ENCODE data around the gene RANBP1. TPM values are rescaled to one million over a fixed set of nuclear protein-coding genes. Genes with fewer than 3 reads are reported as not detected.
"Not testable (repeated sequence)": the region's sequence is repeated elsewhere in the genome, so short reads cannot be mapped to it uniquely, and the experiment has no call there.

RANBP1 gene
- total RNA-seq = 177 TPM

- peak within 1 kb of the TSS; percentile 73 to 86 for H3K4me3 ChIP-seq
- no peaks in the 10 kb centered on the region for H3K27me3 ChIP-seq
- TF ChIP-seq CTCF (IDR thresholded peaks at IDR 0.05) (no peak), POLR2AphosphoS5 (IDR thresholded peaks at IDR 0.05; ENCODE audit: insufficient read depth in 1 of 2, low read depth in 1 of 2) (no peak), POLR2A (IDR thresholded peaks at IDR 0.05) (no peak)
- H3K9me3 ChIP-seq = no peaks in the 10 kb centered on the region
- no peak for DNase-seq (ENCODE audit: extremely low spot score in 2 of 2)
- intact Hi-C loops (cut with DNase I) = loop anchor here (10.0 kb wide), 1 partner anchor 1959 kb away; no protein-coding TSS in a partner anchor
- peaks cover 0 to 54% of the 10 kb centered on the region in 2 donors for H3K36me3 ChIP-seq
- H3K27ac ChIP-seq = peak within 1 kb of the TSS; percentile 82
- H3K4me1 ChIP-seq = peaks cover 40% of the 10 kb centered on the region
These were observed at the start of gene RANBP1 for GRCh38 chr22:20115691-20116375. Gene RANBP1 (plus strand): TSS chr22:20116104. CDS start chr22:20116185, 81 bp downstream.

- DNase-seq (ENCODE audit: extremely low spot score in 2 of 2) = peak in 1 of 2 donors; percentile 81
- TF ChIP-seq POLR2AphosphoS5 (IDR thresholded peaks at IDR 0.05; ENCODE audit: insufficient read depth in 1 of 2, low read depth in 1 of 2) = no peak
- TF ChIP-seq POLR2A (IDR thresholded peaks at IDR 0.05) = no peak
- no peak for TF ChIP-seq CTCF (IDR thresholded peaks at IDR 0.05)
- intact Hi-C loops (cut with DNase I) = no loop called here
These were observed 49.1 kb upstream of the RANBP1 start for GRCh38 chr22:20066617-20067383.

GRCh38 chr22:20067384-20067682, 48.6 kb upstream of the RANBP1 start:
- H3K36me3 ChIP-seq; H3K4me3 ChIP-seq; intact Hi-C loops (cut with DNase I); H3K27me3 ChIP-seq; DNase-seq (ENCODE audit: extremely low spot score in 2 of 2); H3K27ac ChIP-seq; H3K9me3 ChIP-seq: not testable (repeated sequence)
- H3K4me1 ChIP-seq = peaks cover 13% of the 10 kb centered on the region

More at GRCh38 chr22:20066617-20067383, 49.1 kb upstream of the RANBP1 start:
- Histone ChIP-seq H3K27ac (no peak overlapping the region), H3K4me3 (no peak overlapping the region), H3K4me1 (peaks cover 16% of the 10 kb centered on the region), H3K27me3 (no peaks in the 10 kb centered on the region), H3K36me3 (peaks cover 0 to 7% of the 10 kb centered on the region in 2 donors), H3K9me3 (no peaks in the 10 kb centered on the region)

GRCh38 chr22:20068640-20069039, 47.3 kb upstream of the RANBP1 start:
- intact Hi-C loops (cut with DNase I) = no loop called here
- peak in 1 of 2 donors; percentile 72 for DNase-seq (ENCODE audit: extremely low spot score in 2 of 2)
- no peak overlapping the region for H3K4me3 ChIP-seq

More at GRCh38 chr22:20068640-20069039, 47.3 kb upstream of the RANBP1 start:
- Histone ChIP-seq H3K27ac (no peak overlapping the region), H3K36me3 (no peaks in the 10 kb centered on the region), H3K4me1 (peaks cover under 1% of the 10 kb centered on the region), H3K27me3 (no peaks in the 10 kb centered on the region), H3K9me3 (no peaks in the 10 kb centered on the region)
- TF ChIP-seq CTCF (IDR thresholded peaks at IDR 0.05) (no peak), POLR2A (IDR thresholded peaks at IDR 0.05) (no peak), POLR2AphosphoS5 (IDR thresholded peaks at IDR 0.05; ENCODE audit: insufficient read depth in 1 of 2, low read depth in 1 of 2) (no peak)

Data from vagina (tissue), 2 donors.